ENCODE data around the gene IPCEF1.
A peak's percentile ranks its signal among the peaks of the same experiment; 100 is the strongest.
"Not testable (repeated sequence)": the region's sequence is repeated elsewhere in the genome, so short reads cannot be mapped to it uniquely, and the experiment has no call there.

Gene IPCEF1

DNA sequence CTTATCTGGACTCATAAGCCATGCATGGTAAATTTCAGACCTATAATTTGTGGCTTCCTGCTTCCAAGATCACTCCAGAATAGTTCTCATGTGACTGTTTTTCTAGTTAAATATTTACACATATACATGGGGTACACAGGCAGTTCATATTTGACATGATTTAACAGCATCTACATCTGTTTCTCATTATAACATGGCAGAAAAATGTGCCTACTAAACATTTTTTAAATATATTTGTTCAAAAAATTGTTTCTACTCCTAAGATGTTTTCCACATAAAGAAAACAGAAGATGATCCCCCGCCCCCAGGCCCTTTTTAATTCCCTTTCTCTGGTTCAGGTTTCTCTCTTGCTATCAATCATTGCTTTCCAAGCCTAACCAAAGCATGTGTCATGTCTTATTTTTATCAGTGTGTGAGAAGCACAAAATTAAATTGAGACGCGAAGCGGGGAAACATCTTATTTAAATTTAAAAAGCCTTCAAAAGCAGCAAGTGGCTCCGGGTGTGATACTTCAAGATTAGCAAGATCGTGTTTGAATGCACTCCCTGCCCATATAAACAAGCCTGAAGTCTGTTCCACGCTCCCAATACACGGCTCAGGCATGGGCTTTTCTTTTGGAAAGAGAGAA lies 37.3 kb downstream of the IPCEF1 start:
- TF ChIP-seq, protein P1, sequence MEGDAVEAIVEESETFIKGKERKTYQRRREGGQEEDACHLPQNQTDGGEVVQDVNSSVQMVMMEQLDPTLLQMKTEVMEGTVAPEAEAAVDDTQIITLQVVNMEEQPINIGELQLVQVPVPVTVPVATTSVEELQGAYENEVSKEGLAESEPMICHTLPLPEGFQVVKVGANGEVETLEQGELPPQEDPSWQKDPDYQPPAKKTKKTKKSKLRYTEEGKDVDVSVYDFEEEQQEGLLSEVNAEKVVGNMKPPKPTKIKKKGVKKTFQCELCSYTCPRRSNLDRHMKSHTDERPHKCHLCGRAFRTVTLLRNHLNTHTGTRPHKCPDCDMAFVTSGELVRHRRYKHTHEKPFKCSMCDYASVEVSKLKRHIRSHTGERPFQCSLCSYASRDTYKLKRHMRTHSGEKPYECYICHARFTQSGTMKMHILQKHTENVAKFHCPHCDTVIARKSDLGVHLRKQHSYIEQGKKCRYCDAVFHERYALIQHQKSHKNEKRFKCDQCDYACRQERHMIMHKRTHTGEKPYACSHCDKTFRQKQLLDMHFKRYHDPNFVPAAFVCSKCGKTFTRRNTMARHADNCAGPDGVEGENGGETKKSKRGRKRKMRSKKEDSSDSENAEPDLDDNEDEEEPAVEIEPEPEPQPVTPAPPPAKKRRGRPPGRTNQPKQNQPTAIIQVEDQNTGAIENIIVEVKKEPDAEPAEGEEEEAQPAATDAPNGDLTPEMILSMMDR (IDR thresholded peaks at IDR 0.05; ENCODE audit: low read depth, low read length), result no peak
- peak; percentile 72 for DNase-seq (ENCODE audit: low read depth, low spot score)
- in situ Hi-C loops (cut with HindIII; ENCODE audit: low sequenced_read_pairs), result no loop called here
- no peak overlapping the region for H3K4me3 ChIP-seq (ENCODE audit: low read depth, low read length)

DNA sequence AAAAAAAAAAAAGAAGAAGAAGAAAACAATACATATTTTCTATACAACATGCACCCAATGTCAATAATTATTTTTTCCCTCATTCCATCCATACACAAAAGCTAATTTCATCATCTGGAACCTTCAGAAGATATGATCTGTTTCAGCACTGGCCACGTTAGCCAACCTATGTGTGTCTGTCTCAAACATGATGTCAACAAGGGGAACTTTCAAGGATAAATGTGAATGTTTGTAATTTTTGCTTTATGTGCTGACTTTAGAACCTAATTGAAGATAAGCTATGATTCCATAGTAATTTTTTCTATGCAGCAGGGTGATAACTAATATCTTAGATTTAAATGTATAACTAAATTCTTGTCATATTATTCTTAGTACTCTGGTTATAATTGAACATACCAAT lies 37.9 kb downstream of the IPCEF1 start:
- TF ChIP-seq, protein P1 (IDR thresholded peaks at IDR 0.05; ENCODE audit: low read depth, low read length), result no peak
- in situ Hi-C loops (cut with HindIII; ENCODE audit: low sequenced_read_pairs), result no loop called here
- DNase-seq (ENCODE audit: low read depth, low spot score), result no peak
- H3K4me3 ChIP-seq (ENCODE audit: low read depth, low read length), result no peak overlapping the region

DNA sequence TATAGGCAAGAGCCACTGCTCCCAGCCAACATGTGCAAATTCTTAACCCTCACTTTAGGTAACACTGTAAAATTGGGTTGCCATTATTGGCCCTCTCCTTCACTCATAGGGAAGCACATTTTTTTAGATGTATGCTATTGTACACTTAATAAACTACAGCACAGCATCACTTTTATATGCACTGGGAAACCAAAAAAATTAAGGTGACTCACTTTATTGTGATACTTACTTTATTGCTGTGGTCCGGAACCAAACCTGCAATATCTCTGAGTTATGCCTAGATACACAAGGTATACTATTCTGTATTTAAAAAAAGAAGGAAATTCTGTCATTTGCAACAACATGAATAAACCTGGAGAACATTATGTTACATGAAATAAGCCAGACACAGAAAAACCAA lies 40.5 kb downstream of the IPCEF1 start:
- DNase-seq (ENCODE audit: low read depth, low spot score), result no peak
- in situ Hi-C loops (cut with HindIII; ENCODE audit: low sequenced_read_pairs), result no loop called here
- no peak overlapping the region for H3K4me3 ChIP-seq (ENCODE audit: low read depth, low read length)
- TF ChIP-seq, protein P1 (IDR thresholded peaks at IDR 0.05; ENCODE audit: low read depth, low read length), result no peak

DNA sequence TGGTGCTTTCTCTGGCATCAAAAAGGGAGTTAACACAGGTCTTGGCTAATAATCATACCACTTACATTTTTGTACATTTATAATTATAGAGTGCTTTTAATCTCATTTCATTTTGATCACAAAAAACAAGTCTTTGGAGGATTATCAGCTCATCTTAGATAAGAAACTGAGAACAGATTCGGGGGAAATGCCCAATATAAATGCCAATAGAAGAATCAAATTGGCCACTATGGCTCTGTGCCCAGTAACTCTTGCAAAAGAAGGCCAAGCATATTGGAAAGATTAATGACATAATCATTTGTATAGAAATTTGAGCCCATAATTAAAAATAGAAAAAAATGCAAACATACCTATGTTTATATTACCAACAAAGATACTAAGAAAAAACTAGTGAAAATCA lies 42.5 kb downstream of the IPCEF1 start:
- in situ Hi-C loops (cut with HindIII; ENCODE audit: low sequenced_read_pairs), result no loop called here
- no peak for DNase-seq (ENCODE audit: low read depth, low spot score)
- TF ChIP-seq, protein P1 (IDR thresholded peaks at IDR 0.05; ENCODE audit: low read depth, low read length), result no peak
- H3K4me3 ChIP-seq (ENCODE audit: low read depth, low read length), result no peak overlapping the region

DNA sequence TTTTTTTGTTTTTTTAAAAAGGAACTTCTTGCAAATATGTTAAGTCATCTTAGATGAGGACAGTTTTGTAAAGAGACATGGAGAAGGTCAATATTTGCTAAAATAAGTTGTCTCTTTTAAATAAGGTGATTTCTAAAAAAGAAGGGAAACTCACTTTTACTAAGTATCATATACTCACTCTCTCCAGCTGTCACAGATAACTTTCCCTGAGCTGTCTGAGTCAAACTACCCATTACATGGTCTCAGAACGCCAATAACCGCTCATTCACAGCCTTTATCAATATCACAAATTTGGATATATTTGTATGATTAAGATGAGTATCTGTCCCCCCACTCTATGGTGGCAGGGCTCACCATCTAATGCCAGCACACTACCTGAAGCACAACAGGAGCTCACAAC lies 47.6 kb downstream of the IPCEF1 start:
- no peak overlapping the region for H3K4me3 ChIP-seq (ENCODE audit: low read depth, low read length)
- in situ Hi-C loops (cut with HindIII; ENCODE audit: low sequenced_read_pairs), result no loop called here
- no peak for DNase-seq (ENCODE audit: low read depth, low spot score)
- TF ChIP-seq, protein P1 (IDR thresholded peaks at IDR 0.05; ENCODE audit: low read depth, low read length), result no peak

DNA sequence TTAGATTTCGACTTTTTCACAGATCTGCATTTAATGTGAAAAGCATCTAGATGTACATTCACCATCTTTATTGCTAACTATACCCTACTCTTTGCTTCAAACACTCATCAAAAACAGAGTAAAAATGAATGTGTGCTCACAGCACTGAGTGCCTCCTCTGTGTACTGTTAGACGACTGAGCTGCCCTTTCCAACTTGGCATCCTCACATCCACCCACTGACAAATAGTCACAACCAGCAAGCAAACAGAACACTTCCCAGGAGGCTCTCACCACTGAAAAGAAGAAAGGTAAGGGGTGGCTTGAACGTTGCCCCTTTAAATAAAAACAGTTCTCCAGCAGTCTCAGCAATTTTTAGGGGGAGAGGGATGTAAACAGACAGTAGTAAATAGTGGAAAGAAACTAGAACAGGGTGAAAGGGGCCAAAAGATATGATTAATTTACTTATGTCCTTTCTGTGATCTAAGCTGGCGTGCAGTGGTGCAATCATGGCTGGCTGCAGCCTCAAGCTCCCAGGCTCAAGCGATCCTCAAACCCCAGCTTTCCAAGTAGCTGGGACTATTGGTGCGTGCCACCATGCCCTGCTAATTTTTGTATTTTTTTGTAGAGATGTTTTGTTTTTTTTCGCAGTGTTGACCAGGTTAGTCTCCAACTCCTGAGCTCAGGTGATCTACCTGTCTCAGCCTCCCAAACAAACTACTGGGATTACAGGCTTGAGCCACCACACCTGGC lies 48.7 kb downstream of the IPCEF1 start:
- DNase-seq (ENCODE audit: low read depth, low spot score), result no peak
- no peak overlapping the region for H3K4me3 ChIP-seq (ENCODE audit: low read depth, low read length)
- in situ Hi-C loops (cut with HindIII; ENCODE audit: low sequenced_read_pairs), result no loop called here

DNA sequence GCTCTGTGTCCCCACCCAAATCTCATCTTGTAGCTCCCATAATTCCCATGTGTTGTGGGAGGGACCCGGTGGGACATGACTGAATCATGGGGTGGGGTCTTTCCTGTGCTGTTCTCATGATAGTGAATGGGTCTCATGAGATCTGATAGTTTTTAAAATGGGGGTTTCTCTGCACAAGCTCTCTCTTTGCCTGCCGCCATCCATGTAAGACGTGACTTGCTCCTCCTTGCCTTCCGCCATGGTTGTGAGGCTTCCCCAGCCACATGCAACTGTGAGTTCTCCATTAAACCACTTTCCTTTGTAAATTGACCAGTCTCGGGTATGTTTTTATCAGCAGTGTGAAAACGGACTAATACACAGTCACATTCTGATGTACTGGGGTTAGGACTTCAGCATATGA lies 49.5 kb downstream of the IPCEF1 start:
- in situ Hi-C loops (cut with HindIII; ENCODE audit: low sequenced_read_pairs); H3K4me3 ChIP-seq (ENCODE audit: low read depth, low read length); DNase-seq (ENCODE audit: low read depth, low spot score): not testable (repeated sequence)

More for the DNA sequence above, 48.7 kb downstream of the IPCEF1 start:
- TF ChIP-seq, protein P1 (IDR thresholded peaks at IDR 0.05; ENCODE audit: low read depth, low read length), result no peak
